K562 (cell line): ENCODE measurements around the gene RASGRP1. TPM values are rescaled to one million over a fixed set of nuclear protein-coding genes. Genes with fewer than 3 reads are reported as not detected.

Experiments used
- ATAC-seq: fragments of 200-7000 bp; cut with Tn5 transposase; 3 replicates; pipeline ENCODE4 v1.9.1; 2020; ENCODE audit warnings: moderate library complexity
- Bru-seq: library from RNA; stranded (reverse); fragments of 400-500 nt; gene quantifications from one replicate; lab custom pipeline; 2021; lab: Mats Ljungman, UMichigan
- BruChase-seq, 2 experiments: library from RNA; stranded (reverse); fragments of 400-500 nt; gene quantifications; one replicate each; lab custom pipeline; 2021; lab: Mats Ljungman, UMichigan
- BruUV-seq: library from RNA; stranded (reverse); fragments of 400-500 nt; replicated peaks from 2 replicates; lab custom pipeline; 2021; lab: Mats Ljungman, UMichigan
- CTCF ChIA-PET: fragments of 300-600 bp; formaldehyde crosslinking; extraction: SDS; loops from one replicate; lab custom pipeline; 2021; ENCODE audit warnings: low intra/inter-chr PET ratio; lab: Yijun Ruan, JAX
- POLR2A ChIA-PET: fragments of 300-600, 350-650 bp; sonication (Branson Sonifier 250); formaldehyde crosslinking; extraction: SDS; loops from one replicate; lab custom pipeline; 2021; ENCODE audit warnings: antibody characterized with exemption, inconsistent platforms; lab: Yijun Ruan, JAX
- DNase-seq, 4 experiments: peaks; one replicate each; pipeline versions ENCODE4 v3.0.0 to v3.0.0-alpha.2; 2011 to 2018; ENCODE audit warnings: low spot score in 3 of 4, mixed read lengths in 3 of 4; ENCODE audit errors: extremely low read depth in 1 of 4
- FAIRE-seq: peaks from 2 replicates; lab custom pipeline; 2011; peaks lifted over from hg19 to GRCh38; lab: Jason Lieb, UNC
- H2AFZ ChIP-seq: 2 replicates; pipeline ENCODE4 v1.6.0; 2011; ENCODE audit warnings: low read depth, low read length, control low read depth, inconsistent platforms
- H3K27ac ChIP-seq: fragments of 200-600 bp; 3 replicates; pipeline ENCODE4 v1.8.0; 2011; ENCODE audit warnings: low read depth, mild to moderate bottlenecking, control low read depth, inconsistent platforms, low read length, moderate library complexity, mixed read lengths; ENCODE audit errors: extremely low read depth
- H3K27me3 ChIP-seq, 2 experiments: fragments of 300-600 bp in 1 of 2; 2 replicates in 1 of 2; 3 replicates in 1 of 2; pipeline versions ENCODE4 v1.6.0 to v1.8.0; 2011; ENCODE audit warnings: inconsistent platforms in 2 of 2, low read length in 2 of 2, mild to moderate bottlenecking in 1 of 2, mixed read lengths in 1 of 2, moderate library complexity in 1 of 2; ENCODE audit not compliant: control insufficient read depth in 2 of 2, insufficient read depth in 2 of 2
- H3K36me3 ChIP-seq: fragments of 300-600 bp; 3 replicates; pipeline ENCODE4 v1.8.0; 2011; ENCODE audit warnings: mild to moderate bottlenecking, low read length, inconsistent platforms; ENCODE audit not compliant: control insufficient read depth, insufficient read depth
- H3K4me1 ChIP-seq, 2 experiments: fragments of 200-600 bp in 1 of 2; replicated peaks in 1 of 2; 2 replicates in 1 of 2; 3 replicates in 1 of 2; pipeline versions ENCODE4 v1.5.1 to v1.8.0; 2011; ENCODE audit warnings: inconsistent platforms in 2 of 2, low read length in 2 of 2, mild to moderate bottlenecking in 1 of 2, mixed read lengths in 1 of 2, moderate library complexity in 1 of 2; ENCODE audit not compliant: control insufficient read depth in 2 of 2, insufficient read depth in 2 of 2
- H3K4me2 ChIP-seq: 2 replicates; pipeline ENCODE4 v1.6.1; 2011; ENCODE audit warnings: low read length, control low read depth, inconsistent platforms, mixed read lengths; ENCODE audit not compliant: insufficient read depth
- H3K4me3 ChIP-seq: fragments of 200-600 bp; sonication (generic), shearing (Covaris generic); 2 replicates; pipeline ENCODE4 v1.5.1; 2016; ENCODE audit warnings: control low read depth, inconsistent platforms
- H3K79me2 ChIP-seq: fragments of 200-600 bp; 3 replicates; pipeline ENCODE4 v1.8.0; 2011; ENCODE audit warnings: low read length, inconsistent platforms; ENCODE audit not compliant: control insufficient read depth, insufficient read depth
- H3K9ac ChIP-seq, 2 experiments: 2 replicates each; pipeline versions ENCODE4 v1.6.0 to v1.6.1; 2011; ENCODE audit warnings: low read depth in 2 of 2, low read length in 2 of 2, control low read depth in 1 of 2, inconsistent platforms in 1 of 2, mild to moderate bottlenecking in 1 of 2, mixed read lengths in 1 of 2; ENCODE audit not compliant: insufficient read depth in 1 of 2
- H3K9me1 ChIP-seq: one replicate; pipeline ENCODE4 v1.6.0; 2011; ENCODE audit warnings: inconsistent platforms, mild to moderate bottlenecking, low read length, moderate library complexity; ENCODE audit not compliant: control insufficient read depth, insufficient read depth
- H3K9me3 ChIP-seq: replicated peaks from 2 replicates; pipeline ENCODE4 v1.5.1; 2011; ENCODE audit warnings: low read depth, low read length, inconsistent platforms; ENCODE audit not compliant: control insufficient read depth, insufficient read depth
- H4K20me1 ChIP-seq: replicated peaks from 2 replicates; pipeline ENCODE4 v1.6.1; 2011; ENCODE audit warnings: low read length, inconsistent platforms, mixed read lengths; ENCODE audit not compliant: control insufficient read depth, insufficient read depth
- GTF2E2 ChIP-seq: fragments of 200-800 bp; sonication (Bioruptor generic); IDR thresholded peaks from 2 replicates; pipeline ENCODE4 v1.6.1; 2016; ENCODE audit warnings: missing genetic modification characterization, missing compliant biosample characterization
- MAFF ChIP-seq: IDR thresholded peaks from 2 replicates; pipeline ENCODE4 v1.6.1; 2012; ENCODE audit warnings: low read length, improper control_type of control experiment
- POLR2A ChIP-seq: fragments of 450-650 bp; conservative IDR thresholded peaks from 2 replicates; pipeline ENCODE4 v1.6.1; 2016
- REST ChIP-seq, 2 experiments: fragments of 450-650 bp; formaldehyde crosslinking in 1 of 2; IDR thresholded peaks; 2 replicates each; pipeline versions ENCODE4 v1.4.0 to v1.6.1; 2014 to 2020; ENCODE audit warnings: mild to moderate bottlenecking in 2 of 2, borderline replicate concordance in 1 of 2, low read depth in 1 of 2
- TARDBP ChIP-seq: fragments of 450-650 bp; IDR thresholded peaks from 2 replicates; pipeline ENCODE4 v1.6.1; 2016
- WGBS: fragments of 100-300 bp; shearing (Covaris generic); methylation state at CpG from one replicate; pipeline ENCODE4 v1.1.6; 2016; ENCODE audit warnings: low coverage, mixed read lengths; ENCODE audit not compliant: insufficient coverage; ENCODE audit errors: missing lambda C conversion rate; 5-methylcytosine and 5-hydroxymethylcytosine counted together
- in situ Hi-C: fragments of 300-500 bp; cut with MboI; formaldehyde crosslinking; loops from 4 replicates; pipeline ENCODE4 v1.15.0; 2018; ENCODE audit warnings: inconsistent platforms, mixed read lengths
- intact Hi-C: fragments of 100-400 bp; cut with micrococcal nuclease; formaldehyde crosslinking; loops from 2 replicates; pipeline ENCODE4 v1.14.2; 2022
- long read RNA-seq, 3 experiments: library from polyadenylated mRNA in 2 of 3; library from RNA in 1 of 3; unstranded in 2 of 3; stranded (forward) in 1 of 3; transcript quantifications; one replicate each; pipeline ENCODE4 v2.0.0, GENCODE V29; 2019 to 2022
- polyA minus RNA-seq, 3 experiments: library from RNA; depleted of rRNA, polyadenylated mRNA; stranded (reverse); fragments of >200 nt; gene quantifications; 2 replicates each; pipeline ENCODE4 v1.2.3, GENCODE V29; 2011
- polyA plus RNA-seq, 8 experiments: library from polyadenylated mRNA; depleted of rRNA in 4 of 8; stranded (reverse) in 5 of 8; unstranded in 3 of 8; fragments of >200 nt; fragmentation: Nextera tagmentation in 2 of 8; fragmentation: Illumina TruSeq in 1 of 8; extraction: Ambion mirVana in 2 of 8; extraction: Trizol in 1 of 8; gene quantifications; 2 replicates each; pipeline versions ENCODE4 v1.2.1 to v1.2.3, GENCODE V29; 2011 to 2014; ENCODE audit warnings: inconsistent platforms in 1 of 8, missing spikeins in 1 of 8
- total RNA-seq, 7 experiments: library from RNA; depleted of rRNA in 6 of 7; stranded (reverse); fragments of >200 nt in 6 of 7; fragmentation: Illumina TruSeq in 2 of 7; extraction: Trizol in 2 of 7; gene quantifications; 2 replicates each; pipeline versions ENCODE4 v1.2.1 to v1.2.3, GENCODE V29; 2011 to 2021; ENCODE audit warnings: low replicate concordance in 1 of 7

The RASGRP1 gene
- total RNA-seq (2011; cell fraction: chromatin; rRNA removed; ENCODE audit: low replicate concordance), result 0.49 and 1.2 TPM in 2 replicates
- total RNA-seq (2011; cell fraction: nucleolus; rRNA removed), result 0.33 and 0.39 TPM in 2 replicates
- total RNA-seq (2011; cell fraction: nucleoplasm; rRNA removed), result 0.88 and 0.92 TPM in 2 replicates
- total RNA-seq (2014; rRNA removed) (0.23 and 0.49 TPM in 2 replicates), total RNA-seq (2014; rRNA removed; fragmentation: Illumina TruSeq; extraction: Trizol) (0.44 and 0.54 TPM in 2 replicates), total RNA-seq (2015; rRNA removed; fragmentation: Illumina TruSeq; extraction: Trizol) (0.26 and 0.33 TPM in 2 replicates), total RNA-seq (2021) (0.31 and 0.51 TPM in 2 replicates), polyA plus RNA-seq (2011; rRNA removed) (0.12 and 0.38 TPM in 2 replicates), polyA plus RNA-seq (2014; fragmentation: Illumina TruSeq; extraction: Trizol) (0.30 and 0.60 TPM in 2 replicates), polyA plus RNA-seq (2014; fragmentation: Nextera tagmentation; extraction: Ambion mirVana) (under 1 TPM; 0.14 to 0.17 TPM), polyA plus RNA-seq (2014; rRNA removed) (0.27 and 0.72 TPM in 2 replicates), polyA minus RNA-seq (2011; rRNA and poly(A)+ RNA removed) (0.21 and 0.24 TPM in 2 replicates), Bru-seq, nascent RNA (percentile 39 among the genes with signal in this experiment), BruChase-seq, experiment 1, labeled RNA remaining after a 2-hour chase (percentile 45 among the genes with signal in this experiment), BruChase-seq, experiment 2, labeled RNA remaining after a 6-hour chase (percentile 44 among the genes with signal in this experiment)
- polyA plus RNA-seq (2011; cell fraction: cytosol; rRNA removed), result 0.12 and 0.19 TPM in 2 replicates
- 0.37 and 0.51 TPM in 2 replicates for polyA plus RNA-seq (2011; cell fraction: nucleus; rRNA removed)
- 0.35 and 1.2 TPM in 2 replicates for polyA plus RNA-seq (2012)
- polyA minus RNA-seq (2011; cell fraction: cytosol; rRNA and poly(A)+ RNA removed), result not detected in 2 replicates
- 0.22 and 0.27 TPM in 2 replicates for polyA minus RNA-seq (2011; cell fraction: nucleus; rRNA and poly(A)+ RNA removed)
- long read RNA-seq, experiment 1, full-length matches to known transcripts, result 1 of 7 reads
- long read RNA-seq, experiment 1, partial matches to known transcripts, result 0 of 7 reads
- long read RNA-seq, experiment 1, other reads (novel, unspliced or antisense), result 6 of 7 reads
- long read RNA-seq, experiment 2, result 0 reads
- long read RNA-seq, experiment 3, result 0 reads

GRCh38 chr15:38564557-38565286, at the start of gene RASGRP1:
Gene RASGRP1, minus strand, starts transcription at chr15:38564814. Its CDS starts 186 bp downstream, at chr15:38564628.
- no peaks in the 10 kb centered on the region for H3K79me2 ChIP-seq
- H3K4me3 ChIP-seq, result peak within 1 kb of the TSS; percentile 51
- ATAC-seq (peak; percentile 89), DNase-seq (peak; percentile 58 to 78 (median 62)), FAIRE-seq (no peak)
- no peaks in the 10 kb centered on the region for H3K9me3 ChIP-seq
- H4K20me1 ChIP-seq, result no peaks in the 10 kb centered on the region
- WGBS, result 17% methylated on average over 43 of the region's 85 CpGs
- H3K36me3 ChIP-seq, result no peaks in the 10 kb centered on the region
- in situ Hi-C loops, result loop anchor here (10.0 kb wide), 1 partner anchor 130 kb away; no protein-coding TSS in a partner anchor
- peaks cover 0 to 16% of the 10 kb centered on the region in 2 experiments; a peak in 3 of 5 replicates for H3K4me1 ChIP-seq
- ChIA-PET POLR2A (interaction anchor here (0.8 to 1.0 kb wide), 5 partner anchors 52 to 123 kb away, joined by 3 to 5 read pairs (median 3); no protein-coding TSS in a partner anchor), CTCF (interaction anchor here (0.7 to 1.9 kb wide), 4 partner anchors 63 to 603 kb away, joined by 3 to 23 read pairs (median 4); no protein-coding TSS in a partner anchor)
- intact Hi-C loops, result loop anchor here (1.0 to 10.0 kb wide), 5 partner anchors 38 to 124 kb away; no protein-coding TSS in a partner anchor
- H3K27me3 ChIP-seq, result peaks cover 3 to 15% of the 10 kb centered on the region in 2 experiments; a peak in 3 of 5 replicates
- no TSS peak for BruUV-seq
- H3K27ac ChIP-seq, result no peak within 1 kb of the TSS
- peak within 1 kb of the TSS; percentile 73 for H2AFZ ChIP-seq
- no peaks in the 10 kb centered on the region for H3K9me1 ChIP-seq
- H3K4me2 ChIP-seq, result peak within 1 kb of the TSS; percentile 46
- H3K9ac ChIP-seq, result peak within 1 kb of the TSS; percentile 36 to 90; a peak in 3 of 4 replicates
- TF ChIP-seq REST (IDR thresholded peaks at IDR 0.05; ENCODE audit: borderline replicate concordance), result peak; percentile 24
- no peak for TF ChIP-seq REST (CRISPR knock-in tag; IDR thresholded peaks at IDR 0.05; ENCODE audit: low read depth)
- TF ChIP-seq MAFF, result no peak
- no peak for TF ChIP-seq POLR2A
- TF ChIP-seq GTF2E2 (tag), result no peak
- TF ChIP-seq TARDBP, result no peak
